Neural crest cell (in vitro differentiated cells): ENCODE data around the gene TGFBRAP1. TPM values are rescaled to one million over a fixed set of nuclear protein-coding genes. Genes with fewer than 3 reads are reported as not detected.

Experiments
- DNase-seq: peaks from one replicate; pipeline ENCODE4 v3.0.0; 2021; ENCODE audit warnings: low read depth, mixed read lengths, low spot score
- H3K27ac Mint-ChIP-seq: one replicate; pipeline ENCODE4 v1.8.0; 2021; ENCODE audit warnings: mild to moderate bottlenecking, mixed read lengths; ENCODE audit not compliant: unreplicated experiment
- H3K27me3 Mint-ChIP-seq: 2 replicates; pipeline ENCODE4 v1.8.0; 2021; ENCODE audit warnings: low read depth, mild to moderate bottlenecking, mixed read lengths
- H3K36me3 Mint-ChIP-seq: 2 replicates; pipeline ENCODE4 v1.8.0; 2021; ENCODE audit warnings: low read depth, mild to moderate bottlenecking, mixed read lengths
- H3K4me1 Mint-ChIP-seq: 2 replicates; pipeline ENCODE4 v1.8.0; 2021; ENCODE audit warnings: mixed read lengths
- H3K4me3 Mint-ChIP-seq: one replicate; pipeline ENCODE4 v1.8.0; 2021; ENCODE audit warnings: mild to moderate bottlenecking, mixed read lengths
- H3K9me3 Mint-ChIP-seq: 2 replicates; pipeline ENCODE4 v1.8.0; 2021; ENCODE audit warnings: mixed read lengths
- CTCF ChIP-seq: fragments of 200-600 bp; sonication (generic); conservative IDR thresholded peaks from 2 replicates; pipeline ENCODE4 v1.5.0; 2021; ENCODE audit warnings: antibody characterized with exemption, mild to moderate bottlenecking
- total RNA-seq: library from RNA; stranded (reverse); gene quantifications from 2 replicates; pipeline ENCODE4 v1.2.1, GENCODE V29; 2021

The TGFBRAP1 gene
- total RNA-seq, 1 donor from 2014 or later = 23.8 TPM

DNA sequence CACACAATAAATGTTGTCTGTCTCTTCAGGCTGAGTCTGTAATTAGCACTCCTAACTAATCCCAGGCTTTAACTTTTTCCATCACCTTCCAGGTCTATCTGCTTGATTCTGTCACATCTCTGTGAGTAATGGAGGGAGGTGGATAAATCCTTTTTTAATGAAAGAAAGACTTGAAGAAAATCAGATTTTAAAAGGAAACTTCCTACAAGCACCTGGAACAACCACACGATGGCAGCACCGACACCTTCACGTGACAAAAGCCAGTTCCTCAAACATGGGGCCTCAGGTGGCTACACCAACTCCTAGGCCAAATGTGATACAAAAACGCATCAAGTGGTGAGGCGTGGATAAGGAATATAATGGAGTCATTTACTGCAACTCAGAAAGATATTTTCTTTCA is 41.8 kb downstream of the TGFBRAP1 start:
- Mint-ChIP-seq H3K4me3 (no peak overlapping the region), H3K36me3 (peaks cover 13% of the 10 kb centered on the region), H3K27me3 (no peaks in the 10 kb centered on the region), H3K9me3 (no peaks in the 10 kb centered on the region), H3K27ac (no peak overlapping the region), H3K4me1 (peaks cover 4% of the 10 kb centered on the region)
- peak; percentile 22 for DNase-seq
- peak; percentile 61 for TF ChIP-seq CTCF

DNA sequence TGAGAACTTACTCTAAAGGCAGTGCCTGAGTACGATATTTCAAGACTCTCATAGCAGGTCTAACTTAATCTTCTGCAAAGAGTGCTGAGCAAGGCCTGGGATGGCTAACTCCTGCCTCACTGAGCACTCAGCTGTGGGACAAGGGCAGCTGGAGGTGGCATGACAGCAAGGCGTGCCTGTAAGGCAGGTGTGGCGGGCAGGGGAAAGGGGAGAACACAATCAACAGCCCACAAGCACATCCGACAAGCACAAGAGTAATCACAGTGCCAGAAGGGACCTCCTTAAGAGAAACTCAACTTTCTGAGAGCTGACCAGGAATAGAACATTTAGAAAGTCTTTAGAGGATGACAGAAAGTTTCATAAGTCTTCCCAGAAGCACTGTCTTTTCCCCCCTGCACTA is 46.0 kb downstream of the TGFBRAP1 start:
- H3K4me3 Mint-ChIP-seq = no peak overlapping the region
- H3K36me3 Mint-ChIP-seq = peaks cover 2% of the 10 kb centered on the region
- no peaks in the 10 kb centered on the region for H3K4me1 Mint-ChIP-seq
- DNase-seq = no peak
- H3K27ac Mint-ChIP-seq = peak overlapping the region; percentile 3
- H3K27me3 Mint-ChIP-seq = no peaks in the 10 kb centered on the region
- H3K9me3 Mint-ChIP-seq = no peaks in the 10 kb centered on the region
- no peak for TF ChIP-seq CTCF

DNA sequence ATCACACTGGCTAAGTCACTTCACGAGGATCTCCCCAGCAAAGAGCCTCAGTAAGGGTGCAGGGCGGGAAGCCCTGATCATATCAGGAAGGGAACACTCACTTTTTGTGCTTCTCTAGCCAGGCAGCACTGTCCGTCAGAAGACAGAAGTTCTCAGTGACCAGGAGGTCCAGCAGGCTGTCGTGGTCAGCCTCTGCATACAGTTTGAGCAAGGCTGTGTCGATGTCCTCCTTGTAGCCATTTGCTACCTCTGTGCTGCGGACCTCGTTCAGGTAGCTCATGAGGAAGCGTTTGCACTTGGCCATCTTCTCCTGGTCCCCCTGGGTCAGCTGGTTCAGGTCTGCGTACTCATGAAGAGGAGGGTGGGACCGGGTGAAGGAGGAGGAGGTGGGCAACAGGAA is 49.3 kb downstream of the TGFBRAP1 start:
- Mint-ChIP-seq H3K27me3 (no peaks in the 10 kb centered on the region), H3K27ac (no peak overlapping the region), H3K4me3 (no peak overlapping the region), H3K4me1 (no peaks in the 10 kb centered on the region), H3K9me3 (no peaks in the 10 kb centered on the region), H3K36me3 (peaks cover 5% of the 10 kb centered on the region)
- DNase-seq = no peak
- TF ChIP-seq CTCF = no peak

- H3K4me1 Mint-ChIP-seq = no peaks in the 10 kb centered on the region
- no peaks in the 10 kb centered on the region for H3K9me3 Mint-ChIP-seq
- peak overlapping the region; percentile 43 for H3K27ac Mint-ChIP-seq
- no peaks in the 10 kb centered on the region for H3K27me3 Mint-ChIP-seq
- no peak for TF ChIP-seq CTCF
- H3K36me3 Mint-ChIP-seq = peaks cover 7% of the 10 kb centered on the region
- no peak for DNase-seq
- H3K4me3 Mint-ChIP-seq = no peak overlapping the region
These were observed 50.4 kb downstream of the TGFBRAP1 start for GRCh38 chr2:105279126-105279525.

DNA sequence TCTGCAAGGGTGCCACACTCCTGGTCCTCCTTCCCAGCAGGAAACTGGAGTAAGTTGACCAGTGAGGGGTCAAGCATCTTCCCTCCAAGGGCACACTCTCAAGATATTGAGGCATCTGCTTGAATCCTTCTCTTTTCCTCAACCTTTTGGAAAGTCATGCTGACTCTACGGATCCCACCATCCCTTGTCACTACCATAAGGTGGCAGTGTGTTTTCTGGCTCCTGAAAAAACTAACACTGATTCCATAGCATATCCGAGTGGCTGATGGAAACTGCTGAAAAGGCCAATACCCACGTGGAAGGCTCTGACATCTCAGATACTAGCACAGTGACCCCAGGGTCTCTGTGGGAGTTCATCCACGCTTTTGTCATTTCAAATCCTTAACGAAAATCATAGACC is 50.9 kb downstream of the TGFBRAP1 start:
- Mint-ChIP-seq H3K27ac (peak overlapping the region; percentile 43), H3K27me3 (no peaks in the 10 kb centered on the region), H3K9me3 (no peaks in the 10 kb centered on the region), H3K4me3 (no peak overlapping the region), H3K4me1 (no peaks in the 10 kb centered on the region), H3K36me3 (peaks cover 7% of the 10 kb centered on the region)
- DNase-seq = no peak
- no peak for TF ChIP-seq CTCF

GRCh38 chr2:105274046-105274445 is 55.5 kb downstream of the TGFBRAP1 start:
- no peaks in the 10 kb centered on the region for H3K27me3 Mint-ChIP-seq
- no peak overlapping the region for H3K27ac Mint-ChIP-seq
- peaks cover 12% of the 10 kb centered on the region for H3K36me3 Mint-ChIP-seq
- no peak for TF ChIP-seq CTCF
- H3K9me3 Mint-ChIP-seq = no peaks in the 10 kb centered on the region
- H3K4me3 Mint-ChIP-seq = no peak overlapping the region
- DNase-seq = no peak
- no peaks in the 10 kb centered on the region for H3K4me1 Mint-ChIP-seq
